K562 (cell line): ENCODE data around the gene RIPK4. TPM values are rescaled to one million over a fixed set of nuclear protein-coding genes. Genes with fewer than 3 reads are reported as not detected.
A peak's percentile ranks its signal among the peaks of the same experiment; 100 is the strongest.

Source experiments
- C11orf30 ChIP-seq: fragments of 450-650 bp; IDR thresholded peaks from 2 replicates; pipeline ENCODE4 v1.6.1; 2016; ENCODE audit warnings: low read depth, mild to moderate bottlenecking
- CBX5 ChIP-seq: IDR thresholded peaks from 2 replicates; pipeline ENCODE4 v1.6.1; 2014; ENCODE audit warnings: low read depth, borderline replicate concordance
- CEBPG ChIP-seq, 3 experiments: fragments of 200-800 bp in 1 of 3; sonication (Bioruptor generic) in 1 of 3; sonication (generic) in 1 of 3; formaldehyde crosslinking in 1 of 3; IDR thresholded peaks in 2 of 3; conservative IDR thresholded peaks in 1 of 3; 2 replicates each; pipeline versions ENCODE4 v1.6.1 to v1.8.0; 2016 to 2022; ENCODE audit warnings: missing compliant biosample characterization in 2 of 3, missing genetic modification characterization in 2 of 3, mild to moderate bottlenecking in 1 of 3, missing genetic modification reagents in 1 of 3
- ELF2 ChIP-seq: fragments of 250-450 bp; sonication (Bioruptor Pico); IDR thresholded peaks from 2 replicates; pipeline ENCODE4 v1.5.0; 2021; ENCODE audit warnings: mild to moderate bottlenecking
- FOXK1 ChIP-seq: sonication (generic); formaldehyde crosslinking; IDR thresholded peaks from 2 replicates; pipeline ENCODE4 v1.8.0; 2022; ENCODE audit warnings: missing genetic modification reagents, mild to moderate bottlenecking, borderline replicate concordance
- HNRNPLL ChIP-seq: fragments of 200-400 bp; formaldehyde crosslinking; IDR thresholded peaks from 2 replicates; pipeline ENCODE4 v1.6.1; 2017; ENCODE audit warnings: low read length, low read depth, mild to moderate bottlenecking; ENCODE audit not compliant: poor library complexity, severe bottlenecking
- ILK ChIP-seq: fragments of 450-650 bp; IDR thresholded peaks from 2 replicates; pipeline ENCODE4 v1.6.1; 2016; ENCODE audit warnings: missing genetic modification characterization, low read depth, mild to moderate bottlenecking, missing compliant biosample characterization, moderate library complexity, borderline replicate concordance
- RBM17 ChIP-seq: fragments of 200-400 bp; formaldehyde crosslinking; IDR thresholded peaks from 2 replicates; pipeline ENCODE4 v1.6.1; 2017; ENCODE audit warnings: low read depth, mild to moderate bottlenecking, low read length, borderline replicate concordance
- ZNF699 ChIP-seq: fragments of 250-450 bp; sonication (Bioruptor Pico); IDR thresholded peaks from 2 replicates; pipeline ENCODE4 v1.8.0; 2021; ENCODE audit warnings: mild to moderate bottlenecking, moderate library complexity; ENCODE audit not compliant: insufficient replicate concordance
- polyA plus RNA-seq, 8 experiments: library from polyadenylated mRNA; depleted of rRNA in 4 of 8; stranded (reverse) in 5 of 8; unstranded in 3 of 8; fragments of >200 nt; fragmentation: Nextera tagmentation in 2 of 8; fragmentation: Illumina TruSeq in 1 of 8; extraction: Ambion mirVana in 2 of 8; extraction: Trizol in 1 of 8; gene quantifications; 2 replicates each; pipeline versions ENCODE4 v1.2.1 to v1.2.3, GENCODE V29; 2011 to 2014; ENCODE audit warnings: inconsistent platforms in 1 of 8, missing spikeins in 1 of 8
- total RNA-seq, 7 experiments: library from RNA; depleted of rRNA in 6 of 7; stranded (reverse); fragments of >200 nt in 6 of 7; fragmentation: Illumina TruSeq in 2 of 7; extraction: Trizol in 2 of 7; gene quantifications; 2 replicates each; pipeline versions ENCODE4 v1.2.1 to v1.2.3, GENCODE V29; 2011 to 2021; ENCODE audit warnings: low replicate concordance in 1 of 7
- TF ChIP-seq, protein P1 (sequence below): fragments of 450-650 bp; IDR thresholded peaks from 2 replicates; pipeline ENCODE4 v1.6.1; 2018; ENCODE audit warnings: mild to moderate bottlenecking, low read depth; ENCODE audit not compliant: partially characterized antibody
- TF ChIP-seq, protein P2 (sequence below): fragments of 450-650 bp; conservative IDR thresholded peaks from 2 replicates; pipeline ENCODE4 v1.6.1; 2016; ENCODE audit warnings: missing genetic modification characterization, low read depth, mild to moderate bottlenecking, control low read depth, missing compliant biosample characterization

The RIPK4 gene
- total and polyA plus RNA-seq, 9 of the 15 experiments (the other 6 are each of a cell fraction or from before 2014, with no cell fraction given) = not detected

DNA sequence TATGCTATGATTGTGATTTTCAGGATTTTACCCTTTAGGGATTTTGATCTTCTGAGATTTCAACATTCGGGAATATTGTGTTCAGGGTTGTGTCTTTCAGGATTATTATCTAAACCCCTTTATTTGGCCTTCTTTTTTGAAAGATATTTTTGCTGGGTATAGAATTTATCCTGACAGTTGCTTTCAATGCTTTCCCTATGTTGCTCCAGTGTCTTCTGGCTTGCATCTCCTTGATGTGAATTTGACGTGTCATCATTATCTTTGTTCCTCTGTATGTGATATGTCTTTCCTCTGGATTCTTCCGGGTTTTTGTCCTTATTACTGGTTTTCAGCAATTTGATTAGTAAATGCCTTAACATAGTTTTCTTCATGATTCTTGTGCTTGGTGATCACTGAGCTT, 25.9 kb upstream of the RIPK4 start (continued):
- TF ChIP-seq, protein P1, sequence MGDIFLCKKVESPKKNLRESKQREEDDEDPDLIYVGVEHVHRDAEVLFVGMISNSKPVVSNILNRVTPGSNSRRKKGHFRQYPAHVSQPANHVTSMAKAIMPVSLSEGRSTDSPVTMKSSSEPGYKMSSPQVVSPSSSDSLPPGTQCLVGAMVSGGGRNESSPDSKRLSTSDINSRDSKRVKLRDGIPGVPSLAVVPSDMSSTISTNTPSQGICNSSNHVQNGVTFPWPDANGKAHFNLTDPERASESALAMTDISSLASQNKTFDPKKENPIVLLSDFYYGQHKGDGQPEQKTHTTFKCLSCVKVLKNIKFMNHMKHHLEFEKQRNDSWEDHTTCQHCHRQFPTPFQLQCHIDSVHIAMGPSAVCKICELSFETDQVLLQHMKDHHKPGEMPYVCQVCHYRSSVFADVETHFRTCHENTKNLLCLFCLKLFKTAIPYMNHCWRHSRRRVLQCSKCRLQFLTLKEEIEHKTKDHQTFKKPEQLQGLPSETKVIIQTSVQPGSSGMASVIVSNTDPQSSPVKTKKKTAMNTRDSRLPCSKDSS = peak; percentile 66
- no peak for TF ChIP-seq ILK (tag)
- TF ChIP-seq ELF2 (CRISPR knock-in tag) = peak; percentile 62; the same call in 1 of the 2 replicates
- no peak for TF ChIP-seq ZNF699 (CRISPR knock-in tag)
- no peak for TF ChIP-seq RBM17
- no peak for TF ChIP-seq HNRNPLL
- TF ChIP-seq, protein P2, sequence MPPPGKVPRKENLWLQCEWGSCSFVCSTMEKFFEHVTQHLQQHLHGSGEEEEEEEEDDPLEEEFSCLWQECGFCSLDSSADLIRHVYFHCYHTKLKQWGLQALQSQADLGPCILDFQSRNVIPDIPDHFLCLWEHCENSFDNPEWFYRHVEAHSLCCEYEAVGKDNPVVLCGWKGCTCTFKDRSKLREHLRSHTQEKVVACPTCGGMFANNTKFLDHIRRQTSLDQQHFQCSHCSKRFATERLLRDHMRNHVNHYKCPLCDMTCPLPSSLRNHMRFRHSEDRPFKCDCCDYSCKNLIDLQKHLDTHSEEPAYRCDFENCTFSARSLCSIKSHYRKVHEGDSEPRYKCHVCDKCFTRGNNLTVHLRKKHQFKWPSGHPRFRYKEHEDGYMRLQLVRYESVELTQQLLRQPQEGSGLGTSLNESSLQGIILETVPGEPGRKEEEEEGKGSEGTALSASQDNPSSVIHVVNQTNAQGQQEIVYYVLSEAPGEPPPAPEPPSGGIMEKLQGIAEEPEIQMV = no peak
- TF ChIP-seq CBX5 = peak; percentile 92
- no peak for TF ChIP-seq CEBPG (CRISPR knock-in tag; IDR thresholded peaks at IDR 0.05)
- TF ChIP-seq CEBPG (tag; conservative IDR thresholded peaks at IDR 0.05 in 1 of 2, IDR thresholded peaks at IDR 0.05 in 1 of 2) = 0 out of 4 replicates have a peak, but pooled peaks of 1 of the 2 experiments have one; percentile 0
- TF ChIP-seq FOXK1 (CRISPR knock-in tag) = no peak
- TF ChIP-seq C11orf30 = peak; percentile 71
